ENCODE results near the gene NOL3. TPM values are rescaled to one million over a fixed set of nuclear protein-coding genes. Genes with fewer than 3 reads are reported as not detected.
A peak's percentile ranks its signal among the peaks of the same experiment; 100 is the strongest.
"Not testable (repeated sequence)": the region's sequence is repeated elsewhere in the genome, so short reads cannot be mapped to it uniquely, and the experiment has no call there.

NOL3 gene
- polyA plus RNA-seq: 10 to 100 TPM; 36.7 to 59.0 TPM

DNA sequence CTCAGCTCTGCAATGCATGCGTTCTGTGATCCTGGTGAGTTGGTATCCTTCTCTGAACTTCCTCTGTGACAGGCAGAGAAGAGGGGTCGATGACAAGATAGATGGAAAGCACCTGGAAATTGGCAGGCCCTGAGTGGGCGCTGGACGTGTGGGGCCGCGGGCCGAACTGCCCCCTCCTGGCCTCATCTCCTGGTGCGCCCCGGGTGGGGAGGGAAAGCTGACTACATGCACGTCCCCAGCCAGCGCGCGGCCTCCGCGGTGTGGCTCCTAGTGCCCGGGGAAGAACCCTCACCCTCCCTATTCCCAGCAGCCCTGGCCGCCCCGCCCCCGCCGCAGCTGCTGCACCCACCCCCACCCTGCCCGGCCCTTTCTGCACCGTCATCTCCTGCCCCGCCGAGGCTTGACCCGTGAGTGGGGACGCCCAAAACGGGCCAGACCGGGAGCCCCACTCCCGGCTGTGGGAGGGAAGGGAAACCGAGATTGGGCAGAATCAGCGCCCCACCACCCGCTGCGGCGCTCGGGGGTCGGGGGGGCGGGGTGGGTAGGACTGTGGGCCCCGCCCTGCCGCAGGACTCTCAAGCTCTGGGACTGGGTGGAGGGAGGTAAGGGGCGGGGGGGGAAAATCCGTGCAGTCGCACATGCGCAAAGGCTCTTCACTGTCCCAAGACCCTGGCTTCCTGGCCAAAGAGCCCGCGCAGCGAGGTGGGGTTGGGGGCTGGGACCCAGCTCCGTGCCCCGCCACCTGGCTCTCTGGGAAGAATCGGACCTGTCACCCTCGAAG is at the start of gene NOL3:
NOL3 (plus strand) TSS at position 371 of the 781 bp plus-strand sequence.
- H3K27me3 ChIP-seq (ENCODE audit: control insufficient read depth in 1 of 2, insufficient read depth in 2 of 2, low read length in 2 of 2): no peaks in the 10 kb centered on the region
- H3K36me3 ChIP-seq (ENCODE audit: control insufficient read depth in 2 of 2, insufficient read depth in 2 of 2, low read length in 1 of 2): peaks cover 0 to 3% of the 10 kb centered on the region in 2 donors
- H3K4me3 ChIP-seq (ENCODE audit: low read depth in 1 of 2, low read length in 2 of 2): peak within 1 kb of the TSS; percentile 36 to 43
- H3K4me1 ChIP-seq (ENCODE audit: control insufficient read depth in 2 of 2, insufficient read depth in 2 of 2, low read length in 1 of 2): peaks cover 9 to 23% of the 10 kb centered on the region in 2 donors
- no peaks in the 10 kb centered on the region for H3K9me3 ChIP-seq (ENCODE audit: control insufficient read depth in 2 of 2, insufficient read depth in 1 of 2, low read depth in 1 of 2, low read length in 1 of 2)
- peak within 1 kb of the TSS; percentile 92 to 95 for H3K27ac ChIP-seq (ENCODE audit: low read depth in 2 of 2, low read length in 1 of 2)
- 1 to 3% methylated on average over 29 to 50 of the region's 50 CpGs for WGBS, 2 donors

DNA sequence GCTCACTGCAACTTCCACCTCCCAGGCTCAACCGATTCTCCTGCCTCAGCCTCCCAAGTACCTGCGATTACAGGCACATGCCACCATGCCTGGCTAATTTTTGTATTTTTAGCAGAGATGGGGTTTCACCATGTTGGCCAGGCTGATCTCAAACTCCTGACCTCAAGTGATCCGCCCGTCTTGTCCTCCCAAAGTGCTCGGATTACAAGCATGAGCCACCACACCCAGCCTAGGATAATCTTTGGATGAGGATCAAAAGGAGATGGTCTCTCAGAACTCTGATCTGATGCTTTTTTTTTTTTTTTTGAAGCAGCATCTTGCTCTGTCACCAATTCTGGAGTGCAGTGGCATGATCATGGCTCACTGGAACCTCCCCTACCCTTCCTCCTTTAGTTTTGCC is 47.5 kb upstream of the NOL3 start:
- H3K9me3 ChIP-seq (ENCODE audit: control insufficient read depth in 2 of 2, insufficient read depth in 1 of 2, low read depth in 1 of 2, low read length in 1 of 2); H3K27me3 ChIP-seq (ENCODE audit: control insufficient read depth in 1 of 2, insufficient read depth in 2 of 2, low read length in 2 of 2); H3K4me1 ChIP-seq (ENCODE audit: control insufficient read depth in 2 of 2, insufficient read depth in 2 of 2, low read length in 1 of 2); H3K4me3 ChIP-seq (ENCODE audit: low read depth in 1 of 2, low read length in 2 of 2); H3K27ac ChIP-seq (ENCODE audit: low read depth in 2 of 2, low read length in 1 of 2): not testable (repeated sequence)
- peaks cover 4 to 15% of the 10 kb centered on the region in 2 donors for H3K36me3 ChIP-seq (ENCODE audit: control insufficient read depth in 2 of 2, insufficient read depth in 2 of 2, low read length in 1 of 2)
- 96 to 97% methylated on average over 5 of the region's 5 CpGs for WGBS, 2 donors

DNA sequence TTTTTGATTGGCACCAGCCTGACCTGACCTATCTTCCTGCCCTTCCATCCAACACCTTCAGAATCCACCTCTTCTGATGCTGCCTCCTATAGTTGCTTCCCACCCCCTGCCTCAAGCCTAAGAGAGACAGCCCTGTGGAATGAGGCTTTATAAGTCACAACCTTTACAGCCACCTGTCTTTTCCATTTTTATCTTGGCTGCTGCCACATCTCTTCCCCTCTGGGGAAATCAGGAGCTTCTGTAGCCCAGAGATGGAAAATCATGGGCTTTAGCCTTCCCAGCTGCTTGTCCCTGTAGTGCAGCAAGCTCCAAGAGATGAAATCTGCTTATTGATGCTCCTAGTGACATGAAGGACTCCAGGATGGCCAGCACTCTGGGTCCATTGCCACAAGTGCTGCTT is 41.9 kb upstream of the NOL3 start:
- no peak overlapping the region for H3K27ac ChIP-seq (ENCODE audit: low read depth in 2 of 2, low read length in 1 of 2)
- no peak overlapping the region for H3K4me3 ChIP-seq (ENCODE audit: low read depth in 1 of 2, low read length in 2 of 2)
- no peaks in the 10 kb centered on the region for H3K9me3 ChIP-seq (ENCODE audit: control insufficient read depth in 2 of 2, insufficient read depth in 1 of 2, low read depth in 1 of 2, low read length in 1 of 2)
- H3K36me3 ChIP-seq (ENCODE audit: control insufficient read depth in 2 of 2, insufficient read depth in 2 of 2, low read length in 1 of 2): peaks cover 0 to 19% of the 10 kb centered on the region in 2 donors
- H3K27me3 ChIP-seq (ENCODE audit: control insufficient read depth in 1 of 2, insufficient read depth in 2 of 2, low read length in 2 of 2): no peaks in the 10 kb centered on the region
- H3K4me1 ChIP-seq (ENCODE audit: control insufficient read depth in 2 of 2, insufficient read depth in 2 of 2, low read length in 1 of 2): no peaks in the 10 kb centered on the region

DNA sequence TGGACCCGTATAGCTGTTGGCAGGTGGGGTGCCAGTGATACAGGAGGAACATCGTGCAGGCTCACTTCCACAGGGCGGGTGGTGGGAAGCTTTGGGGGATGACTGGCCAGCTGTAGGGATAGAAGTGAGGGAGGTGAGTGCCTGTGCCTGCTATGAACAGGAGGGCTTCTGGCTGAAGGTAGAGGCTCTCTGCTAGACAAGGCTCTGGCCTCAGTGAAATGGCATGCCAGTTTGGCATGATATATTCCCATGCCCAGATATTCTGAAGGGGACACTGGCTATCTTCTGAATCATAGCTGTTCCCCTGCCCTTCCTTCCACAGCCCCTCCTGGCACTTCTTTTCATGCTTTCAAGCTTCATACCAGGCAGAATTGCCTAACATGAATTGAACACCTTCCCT is 41.5 kb upstream of the NOL3 start:
- Histone ChIP-seq H3K36me3 (ENCODE audit: control insufficient read depth in 2 of 2, insufficient read depth in 2 of 2, low read length in 1 of 2) (peaks cover 0 to 19% of the 10 kb centered on the region in 2 donors), H3K27me3 (ENCODE audit: control insufficient read depth in 1 of 2, insufficient read depth in 2 of 2, low read length in 2 of 2) (no peaks in the 10 kb centered on the region), H3K4me1 (ENCODE audit: control insufficient read depth in 2 of 2, insufficient read depth in 2 of 2, low read length in 1 of 2) (no peaks in the 10 kb centered on the region), H3K4me3 (ENCODE audit: low read depth in 1 of 2, low read length in 2 of 2) (no peak overlapping the region), H3K9me3 (ENCODE audit: control insufficient read depth in 2 of 2, insufficient read depth in 1 of 2, low read depth in 1 of 2, low read length in 1 of 2) (no peaks in the 10 kb centered on the region), H3K27ac (ENCODE audit: low read depth in 2 of 2, low read length in 1 of 2) (no peak overlapping the region)
- WGBS, 2 donors: 88 to 96% methylated on average over 3 of the region's 3 CpGs

DNA sequence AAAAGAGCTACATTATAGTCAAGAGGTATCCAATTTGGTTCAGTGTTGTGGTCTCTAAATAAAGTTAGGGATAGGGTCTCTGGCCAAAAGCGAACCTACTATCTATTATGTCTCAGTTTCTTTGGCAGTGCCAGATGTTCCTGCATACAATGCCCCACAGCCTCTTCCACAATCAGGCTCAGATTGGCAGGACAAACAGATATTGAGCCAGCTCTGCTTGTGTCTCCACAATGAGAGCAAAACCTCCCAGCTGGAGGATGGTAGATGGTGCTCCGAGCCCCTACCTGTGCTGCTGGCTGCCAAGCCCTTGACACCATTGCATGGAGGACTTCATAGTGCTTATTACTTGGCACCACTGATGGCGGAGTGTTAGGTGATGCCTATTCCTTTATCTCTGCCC is 40.9 kb upstream of the NOL3 start:
- H3K36me3 ChIP-seq (ENCODE audit: control insufficient read depth in 2 of 2, insufficient read depth in 2 of 2, low read length in 1 of 2): peaks cover 4 to 19% of the 10 kb centered on the region in 2 donors
- 98 to 100% methylated on average over 3 of the region's 3 CpGs for WGBS, 2 donors

DNA sequence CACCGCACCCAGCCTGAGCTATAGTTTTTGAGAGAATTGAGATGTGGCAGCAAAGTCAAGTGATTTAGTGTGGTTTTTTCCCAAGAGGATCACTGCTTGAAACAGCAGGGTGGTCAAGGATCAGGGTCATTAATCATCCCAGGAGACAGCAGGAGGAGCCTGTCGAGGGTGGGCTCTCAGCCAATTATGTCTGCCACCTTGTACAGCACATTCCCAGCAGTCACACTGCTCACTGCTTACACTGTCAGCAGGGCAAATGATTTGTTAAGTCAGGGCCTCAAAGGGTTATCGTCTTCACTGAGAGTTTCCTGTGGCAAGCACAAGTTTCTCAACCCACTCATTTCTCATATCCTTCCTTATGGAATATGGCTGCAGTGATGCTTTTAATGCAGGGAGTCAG is 32.7 kb upstream of the NOL3 start:
- Histone ChIP-seq H3K27me3 (ENCODE audit: control insufficient read depth in 1 of 2, insufficient read depth in 2 of 2, low read length in 2 of 2) (no peaks in the 10 kb centered on the region), H3K27ac (ENCODE audit: low read depth in 2 of 2, low read length in 1 of 2) (no peak overlapping the region), H3K4me1 (ENCODE audit: control insufficient read depth in 2 of 2, insufficient read depth in 2 of 2, low read length in 1 of 2) (no peaks in the 10 kb centered on the region), H3K9me3 (ENCODE audit: control insufficient read depth in 2 of 2, insufficient read depth in 1 of 2, low read depth in 1 of 2, low read length in 1 of 2) (no peaks in the 10 kb centered on the region), H3K4me3 (ENCODE audit: low read depth in 1 of 2, low read length in 2 of 2) (no peak overlapping the region), H3K36me3 (ENCODE audit: control insufficient read depth in 2 of 2, insufficient read depth in 2 of 2, low read length in 1 of 2) (peaks cover 21 to 30% of the 10 kb centered on the region in 2 donors)
- WGBS, 2 donors: 57 to 59% methylated on average over 3 of the region's 3 CpGs

More for the DNA sequence above, 40.9 kb upstream of the NOL3 start:
- Histone ChIP-seq H3K4me3 (ENCODE audit: low read depth in 1 of 2, low read length in 2 of 2) (no peak overlapping the region), H3K9me3 (ENCODE audit: control insufficient read depth in 2 of 2, insufficient read depth in 1 of 2, low read depth in 1 of 2, low read length in 1 of 2) (no peaks in the 10 kb centered on the region), H3K4me1 (ENCODE audit: control insufficient read depth in 2 of 2, insufficient read depth in 2 of 2, low read length in 1 of 2) (no peaks in the 10 kb centered on the region), H3K27me3 (ENCODE audit: control insufficient read depth in 1 of 2, insufficient read depth in 2 of 2, low read length in 2 of 2) (no peaks in the 10 kb centered on the region), H3K27ac (ENCODE audit: low read depth in 2 of 2, low read length in 1 of 2) (no peak overlapping the region)

DNA sequence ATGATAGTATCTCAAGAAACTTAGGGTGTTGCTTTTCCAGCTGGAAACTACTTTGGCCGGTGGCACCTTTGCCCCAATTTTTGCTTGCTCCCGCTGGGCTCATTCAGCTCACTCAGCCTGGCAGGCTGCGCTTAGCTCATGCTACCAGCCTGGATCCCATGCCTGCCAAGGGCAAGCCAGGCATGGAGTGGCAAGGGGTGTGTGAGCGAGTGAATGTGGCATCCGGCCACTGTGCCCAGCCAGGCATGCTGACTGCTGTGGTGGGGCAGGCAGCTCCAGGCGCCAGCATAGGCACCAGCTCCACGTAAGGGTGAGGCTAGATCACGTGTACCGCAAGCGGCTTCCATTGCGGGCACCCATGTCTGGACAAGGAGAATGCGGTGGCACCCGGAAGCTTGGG is 28.9 kb upstream of the NOL3 start:
- H3K27me3 ChIP-seq (ENCODE audit: control insufficient read depth in 1 of 2, insufficient read depth in 2 of 2, low read length in 2 of 2): no peaks in the 10 kb centered on the region
- H3K36me3 ChIP-seq (ENCODE audit: control insufficient read depth in 2 of 2, insufficient read depth in 2 of 2, low read length in 1 of 2): peaks cover 15 to 55% of the 10 kb centered on the region in 2 donors
- H3K9me3 ChIP-seq (ENCODE audit: control insufficient read depth in 2 of 2, insufficient read depth in 1 of 2, low read depth in 1 of 2, low read length in 1 of 2): no peaks in the 10 kb centered on the region
- no peaks in the 10 kb centered on the region for H3K4me1 ChIP-seq (ENCODE audit: control insufficient read depth in 2 of 2, insufficient read depth in 2 of 2, low read length in 1 of 2)
- no peak overlapping the region for H3K4me3 ChIP-seq (ENCODE audit: low read depth in 1 of 2, low read length in 2 of 2)
- no peak overlapping the region for H3K27ac ChIP-seq (ENCODE audit: low read depth in 2 of 2, low read length in 1 of 2)
- WGBS, 2 donors: 95 to 96% methylated on average over 13 of the region's 13 CpGs

DNA sequence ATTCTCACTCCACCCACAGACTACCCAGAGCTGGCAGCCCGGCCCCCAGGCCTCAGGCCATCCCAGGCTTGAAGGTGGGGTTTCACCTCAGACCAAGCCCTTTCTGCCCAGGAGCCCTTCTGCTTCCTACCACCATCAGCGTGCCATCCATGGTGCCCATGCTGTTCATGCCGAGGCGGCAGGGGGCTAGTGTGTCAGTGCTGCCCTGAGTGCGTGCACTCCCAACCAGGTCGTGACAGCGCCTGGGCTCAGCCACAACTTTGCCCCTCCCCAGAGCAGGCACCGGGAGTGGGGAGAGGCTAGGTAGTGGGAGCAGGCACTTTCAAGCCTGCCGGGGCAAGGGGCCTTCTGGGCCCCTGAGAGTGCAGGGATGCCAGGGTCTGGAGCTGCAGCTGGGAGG is 28.0 kb upstream of the NOL3 start:
- Histone ChIP-seq H3K27me3 (ENCODE audit: control insufficient read depth in 1 of 2, insufficient read depth in 2 of 2, low read length in 2 of 2) (no peaks in the 10 kb centered on the region), H3K27ac (ENCODE audit: low read depth in 2 of 2, low read length in 1 of 2) (no peak overlapping the region), H3K4me1 (ENCODE audit: control insufficient read depth in 2 of 2, insufficient read depth in 2 of 2, low read length in 1 of 2) (peaks cover 0 to 4% of the 10 kb centered on the region in 2 donors), H3K9me3 (ENCODE audit: control insufficient read depth in 2 of 2, insufficient read depth in 1 of 2, low read depth in 1 of 2, low read length in 1 of 2) (no peaks in the 10 kb centered on the region), H3K4me3 (ENCODE audit: low read depth in 1 of 2, low read length in 2 of 2) (no peak overlapping the region), H3K36me3 (ENCODE audit: control insufficient read depth in 2 of 2, insufficient read depth in 2 of 2, low read length in 1 of 2) (peaks cover 15 to 62% of the 10 kb centered on the region in 2 donors)
- WGBS, 2 donors: 93 to 95% methylated on average over 9 of the region's 9 CpGs

DNA sequence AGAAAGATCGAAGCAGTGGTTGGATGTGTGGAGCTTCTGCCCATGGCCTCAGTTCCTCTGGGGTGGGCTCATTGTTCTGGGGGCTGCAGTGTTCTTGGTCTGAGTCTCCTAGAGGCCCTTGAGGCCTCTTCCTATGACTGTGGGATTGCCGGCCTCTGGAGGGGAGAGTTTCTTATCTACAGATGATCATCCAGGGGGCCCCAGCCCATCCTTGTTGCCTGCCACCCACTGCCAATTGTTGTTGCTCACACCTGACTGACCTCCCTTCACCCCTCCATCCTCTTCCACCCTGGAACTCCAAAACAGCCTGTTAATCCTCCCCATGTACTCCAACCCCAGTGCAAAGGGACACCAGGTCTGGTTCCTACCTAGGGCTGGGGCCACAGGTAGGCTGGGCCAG is 25.4 kb upstream of the NOL3 start:
- Histone ChIP-seq H3K27me3 (ENCODE audit: control insufficient read depth in 1 of 2, insufficient read depth in 2 of 2, low read length in 2 of 2) (no peaks in the 10 kb centered on the region), H3K4me1 (ENCODE audit: control insufficient read depth in 2 of 2, insufficient read depth in 2 of 2, low read length in 1 of 2) (peaks cover 0 to 9% of the 10 kb centered on the region in 2 donors), H3K9me3 (ENCODE audit: control insufficient read depth in 2 of 2, insufficient read depth in 1 of 2, low read depth in 1 of 2, low read length in 1 of 2) (no peaks in the 10 kb centered on the region), H3K4me3 (ENCODE audit: low read depth in 1 of 2, low read length in 2 of 2) (no peak overlapping the region), H3K27ac (ENCODE audit: low read depth in 2 of 2, low read length in 1 of 2) (no peak overlapping the region), H3K36me3 (ENCODE audit: control insufficient read depth in 2 of 2, insufficient read depth in 2 of 2, low read length in 1 of 2) (peaks cover 15 to 68% of the 10 kb centered on the region in 2 donors)
- WGBS, 2 donors: 86 to 96% methylated on average over 2 of the region's 2 CpGs

DNA sequence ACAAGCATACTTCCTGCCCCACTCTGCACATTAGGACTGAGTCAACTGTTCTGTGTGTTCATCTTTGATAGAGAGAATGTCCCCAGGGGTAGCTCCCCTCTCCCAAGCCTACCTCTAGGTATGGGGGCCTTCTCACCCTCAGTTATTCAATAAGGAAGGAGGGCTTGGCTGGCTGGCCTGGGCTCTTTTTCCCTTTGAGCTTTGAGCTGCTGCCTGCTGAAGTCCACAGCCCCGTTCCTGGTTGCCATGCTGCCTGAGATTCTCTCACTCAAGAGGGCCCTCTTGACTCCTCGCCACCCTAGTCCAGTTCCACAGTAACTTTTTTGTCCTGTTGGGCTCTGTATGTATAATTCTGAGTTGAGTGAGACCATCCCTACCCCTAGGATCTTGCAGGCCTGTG is 24.6 kb upstream of the NOL3 start:
- no peaks in the 10 kb centered on the region for H3K27me3 ChIP-seq (ENCODE audit: control insufficient read depth in 1 of 2, insufficient read depth in 2 of 2, low read length in 2 of 2)
- H3K4me3 ChIP-seq (ENCODE audit: low read depth in 1 of 2, low read length in 2 of 2): no peak overlapping the region
- H3K9me3 ChIP-seq (ENCODE audit: control insufficient read depth in 2 of 2, insufficient read depth in 1 of 2, low read depth in 1 of 2, low read length in 1 of 2): no peaks in the 10 kb centered on the region
- no peak overlapping the region for H3K27ac ChIP-seq (ENCODE audit: low read depth in 2 of 2, low read length in 1 of 2)
- H3K36me3 ChIP-seq (ENCODE audit: control insufficient read depth in 2 of 2, insufficient read depth in 2 of 2, low read length in 1 of 2): peaks cover 13 to 66% of the 10 kb centered on the region in 2 donors
- H3K4me1 ChIP-seq (ENCODE audit: control insufficient read depth in 2 of 2, insufficient read depth in 2 of 2, low read length in 1 of 2): peaks cover 0 to 10% of the 10 kb centered on the region in 2 donors
- WGBS, 2 donors: 91 to 98% methylated on average over 2 of the region's 2 CpGs

All from esophagus (tissue), 2 donors.